ENCODE results near the gene RNF168. TPM values are rescaled to one million over a fixed set of nuclear protein-coding genes. Genes with fewer than 3 reads are reported as not detected.
"Not testable (repeated sequence)": the region's sequence is repeated elsewhere in the genome, so short reads cannot be mapped to it uniquely, and the experiment has no call there.

Gene RNF168
- 12.9 TPM for total RNA-seq

GRCh38 chr3:196503196-196504076 is at the start of gene RNF168:
TSS of gene RNF168 (minus strand) at chr3:196503768. CDS start at chr3:196503173, 595 bp downstream.
- ATAC-seq (peak; percentile 88), DNase-seq (ENCODE audit: low spot score) (peak; percentile 97)

GRCh38 chr3:196552253-196552652 is 48.7 kb upstream of the RNF168 start:
- ATAC-seq (no peak), DNase-seq (ENCODE audit: low spot score) (no peak)

GRCh38 chr3:196550172-196550571 is 46.6 kb upstream of the RNF168 start:
- not testable (repeated sequence) for DNase-seq (ENCODE audit: low spot score); ATAC-seq

- DNase-seq (ENCODE audit: low spot score); ATAC-seq: not testable (repeated sequence)
Observed at GRCh38 chr3:196549312-196549711, 45.7 kb upstream of the RNF168 start.

GRCh38 chr3:196547067-196547466 is 43.5 kb upstream of the RNF168 start:
- no peak for ATAC-seq
- DNase-seq (ENCODE audit: low spot score) = no peak

GRCh38 chr3:196546537-196546936 is 43.0 kb upstream of the RNF168 start:
- DNase-seq (ENCODE audit: low spot score) (no peak), ATAC-seq (peak; percentile 97)

GRCh38 chr3:196544491-196544992 is 41.0 kb upstream of the RNF168 start:
- no peak for ATAC-seq
- DNase-seq (ENCODE audit: low spot score) = no peak

GRCh38 chr3:196541684-196542445 is 38.3 kb upstream of the RNF168 start:
- ATAC-seq = no peak
- DNase-seq (ENCODE audit: low spot score) = no peak

GRCh38 chr3:196537319-196537984 is 33.9 kb upstream of the RNF168 start:
- ATAC-seq (no peak), DNase-seq (ENCODE audit: low spot score) (no peak)

- ATAC-seq (no peak), DNase-seq (ENCODE audit: low spot score) (no peak)
Observed at GRCh38 chr3:196533260-196533681, 29.7 kb upstream of the RNF168 start.

- DNase-seq (ENCODE audit: low spot score) (no peak), ATAC-seq (no peak)
Observed at GRCh38 chr3:196531418-196531817, 27.9 kb upstream of the RNF168 start.

- ATAC-seq = peak; percentile 76
- peak; percentile 52 for DNase-seq (ENCODE audit: low spot score)
Observed at GRCh38 chr3:196528639-196529233, 25.2 kb upstream of the RNF168 start.

GRCh38 chr3:196525141-196525540 is 21.6 kb upstream of the RNF168 start:
- DNase-seq (ENCODE audit: low spot score) = no peak
- ATAC-seq = no peak

- no peak for DNase-seq (ENCODE audit: low spot score)
- no peak for ATAC-seq
Observed at GRCh38 chr3:196524527-196524926, 21.0 kb upstream of the RNF168 start.

- DNase-seq (ENCODE audit: low spot score) = no peak
- no peak for ATAC-seq
Observed at GRCh38 chr3:196523841-196524240, 20.3 kb upstream of the RNF168 start.

- DNase-seq (ENCODE audit: low spot score); ATAC-seq: not testable (repeated sequence)
Observed at GRCh38 chr3:196521291-196521690, 17.7 kb upstream of the RNF168 start.

- peak; percentile 22 for ATAC-seq
- DNase-seq (ENCODE audit: low spot score) = no peak
Observed at GRCh38 chr3:196519718-196520082, 16.1 kb upstream of the RNF168 start.

GRCh38 chr3:196518966-196519717 is 15.6 kb upstream of the RNF168 start:
- DNase-seq (ENCODE audit: low spot score) (peak; percentile 57), ATAC-seq (peak; percentile 89)

GRCh38 chr3:196517919-196518318 is 14.4 kb upstream of the RNF168 start:
- ATAC-seq = no peak
- no peak for DNase-seq (ENCODE audit: low spot score)
